HEK293 (cell line): ENCODE data around the gene NANP.
"Not testable (repeated sequence)": the region's sequence is repeated elsewhere in the genome, so short reads cannot be mapped to it uniquely, and the experiment has no call there.

Experiments used
- CTCF ChIA-PET: fragments of 350-600 bp; formaldehyde crosslinking; extraction: SDS; loops from one replicate; lab custom pipeline; 2021; ENCODE audit warnings: antibody characterized with exemption; lab: Yijun Ruan, JAX
- POLR2A ChIA-PET: fragments of 300-600 bp; formaldehyde crosslinking; extraction: SDS; loops from one replicate; lab custom pipeline; 2020; ENCODE audit warnings: antibody characterized with exemption, inconsistent platforms; lab: Yijun Ruan, JAX
- H3K27ac ChIP-seq: fragments of 200-500 bp; sonication (Bioruptor generic); 2 replicates; pipeline ENCODE4 v1.5.1; 2014; ENCODE audit warnings: low read depth, low read length, control low read depth, inconsistent platforms; ENCODE audit errors: extremely low read depth
- H3K36me3 ChIP-seq, 2 experiments: fragments of 200-500 bp in 1 of 2; sonication (Bioruptor generic) in 1 of 2; 1 replicate in 1 of 2; 2 replicates in 1 of 2; pipeline ENCODE4 v1.5.1; 2014 to 2017; ENCODE audit warnings: inconsistent platforms in 2 of 2, low read length in 2 of 2; ENCODE audit not compliant: control insufficient read depth in 2 of 2, insufficient read depth in 1 of 2
- H3K4me1 ChIP-seq: fragments of 200-500 bp; sonication (Bioruptor generic); 2 replicates; pipeline ENCODE4 v1.5.1; 2014; ENCODE audit warnings: mild to moderate bottlenecking, low read length, inconsistent platforms; ENCODE audit not compliant: control insufficient read depth, insufficient read depth
- H3K4me3 ChIP-seq: 2 replicates; pipeline ENCODE4 v1.5.1; 2011; ENCODE audit warnings: low read depth, mild to moderate bottlenecking, control low read depth, low read length, moderate library complexity
- H3K9me3 ChIP-seq: fragments of 200-500 bp; sonication (Bioruptor generic); 2 replicates; pipeline ENCODE4 v1.5.1; 2014; ENCODE audit warnings: low read depth, low read length, inconsistent platforms; ENCODE audit not compliant: control insufficient read depth, insufficient read depth
- EGR2 ChIP-seq: fragments of 450-650 bp; formaldehyde crosslinking; IDR thresholded peaks from 2 replicates; pipeline ENCODE4 v1.5.1; 2016; ENCODE audit warnings: low read depth, missing biosample characterization, missing genetic modification characterization
- GLI2 ChIP-seq: fragments of 450-650 bp; formaldehyde crosslinking; IDR thresholded peaks from 2 replicates; pipeline ENCODE4; 2017; ENCODE audit warnings: missing biosample characterization, missing genetic modification characterization, low read depth, borderline replicate concordance
- GLI4 ChIP-seq: fragments of 450-650 bp; formaldehyde crosslinking; IDR thresholded peaks from 2 replicates; pipeline ENCODE4 v1.5.1; 2016; ENCODE audit warnings: missing biosample characterization, missing genetic modification characterization
- KLF9 ChIP-seq: fragments of 450-650 bp; formaldehyde crosslinking; IDR thresholded peaks from 2 replicates; pipeline ENCODE4 v1.5.1; 2016; ENCODE audit warnings: missing biosample characterization, missing genetic modification characterization, low read depth
- REPIN1 ChIP-seq: fragments of 450-650 bp; formaldehyde crosslinking; IDR thresholded peaks from 2 replicates; pipeline ENCODE4 v1.5.1; 2017; ENCODE audit warnings: missing biosample characterization, missing genetic modification characterization, low read depth
- ZBTB20 ChIP-seq: fragments of 450-650 bp; formaldehyde crosslinking; IDR thresholded peaks from 2 replicates; pipeline ENCODE4 v1.5.1; 2016; ENCODE audit warnings: missing biosample characterization, missing genetic modification characterization
- ZBTB7A ChIP-seq: fragments of 450-650 bp; formaldehyde crosslinking; IDR thresholded peaks from 2 replicates; pipeline ENCODE4 v1.5.1; 2016; ENCODE audit warnings: low read depth, missing biosample characterization, missing genetic modification characterization
- ZNF133 ChIP-seq: fragments of 450-650 bp; formaldehyde crosslinking; IDR thresholded peaks from 2 replicates; pipeline ENCODE4 v1.5.1; 2016; ENCODE audit warnings: missing biosample characterization, missing genetic modification characterization
- ZNF18 ChIP-seq: fragments of 450-650 bp; formaldehyde crosslinking; IDR thresholded peaks from 2 replicates; pipeline ENCODE4 v1.5.1; 2016; ENCODE audit warnings: missing biosample characterization, missing genetic modification characterization
- ZNF426 ChIP-seq: fragments of 450-650 bp; formaldehyde crosslinking; IDR thresholded peaks from 2 replicates; pipeline ENCODE4 v1.5.1; 2017; ENCODE audit warnings: missing biosample characterization, missing genetic modification characterization, mild to moderate bottlenecking, inconsistent platforms, moderate library complexity
- ZNF585B ChIP-seq: fragments of 450-650 bp; formaldehyde crosslinking; IDR thresholded peaks from 2 replicates; pipeline ENCODE4 v1.5.1; 2016; ENCODE audit warnings: missing biosample characterization, missing genetic modification characterization
- ZNF660 ChIP-seq: fragments of 450-650 bp; IDR thresholded peaks from 2 replicates; pipeline ENCODE4 v1.5.1; 2018; ENCODE audit warnings: missing biosample characterization, mild to moderate bottlenecking, missing genetic modification characterization
- ZNF768 ChIP-seq: fragments of 450-650 bp; formaldehyde crosslinking; IDR thresholded peaks from 2 replicates; pipeline ENCODE4 v1.5.1; 2018; ENCODE audit warnings: missing biosample characterization, mild to moderate bottlenecking, missing genetic modification characterization
- ZNF791 ChIP-seq: fragments of 450-650 bp; formaldehyde crosslinking; IDR thresholded peaks from 2 replicates; pipeline ENCODE4 v1.5.1; 2016; ENCODE audit warnings: missing biosample characterization, missing genetic modification characterization
- ZSCAN23 ChIP-seq: fragments of 450-650 bp; formaldehyde crosslinking; IDR thresholded peaks from 2 replicates; pipeline ENCODE4 v1.5.1; 2016; ENCODE audit warnings: missing biosample characterization, missing genetic modification characterization
- TF ChIP-seq, protein P1 (sequence below): fragments of 450-650 bp; formaldehyde crosslinking; IDR thresholded peaks from 2 replicates; pipeline ENCODE4 v1.5.1; 2016; ENCODE audit warnings: missing biosample characterization, missing genetic modification characterization
- TF ChIP-seq, protein P2 (sequence below): fragments of 450-650 bp; formaldehyde crosslinking; IDR thresholded peaks from 2 replicates; pipeline ENCODE4 v1.5.1; 2016; ENCODE audit warnings: missing biosample characterization, missing genetic modification characterization
- TF ChIP-seq, protein P3 (sequence below): fragments of 450-650 bp; formaldehyde crosslinking; IDR thresholded peaks from 2 replicates; pipeline ENCODE4 v1.5.1; 2017; ENCODE audit warnings: missing biosample characterization, missing genetic modification characterization

The NANP gene

GRCh38 chr20:25604611-25605010, 19.2 kb downstream of the NANP start (continued):
- TF ChIP-seq, protein P1, sequence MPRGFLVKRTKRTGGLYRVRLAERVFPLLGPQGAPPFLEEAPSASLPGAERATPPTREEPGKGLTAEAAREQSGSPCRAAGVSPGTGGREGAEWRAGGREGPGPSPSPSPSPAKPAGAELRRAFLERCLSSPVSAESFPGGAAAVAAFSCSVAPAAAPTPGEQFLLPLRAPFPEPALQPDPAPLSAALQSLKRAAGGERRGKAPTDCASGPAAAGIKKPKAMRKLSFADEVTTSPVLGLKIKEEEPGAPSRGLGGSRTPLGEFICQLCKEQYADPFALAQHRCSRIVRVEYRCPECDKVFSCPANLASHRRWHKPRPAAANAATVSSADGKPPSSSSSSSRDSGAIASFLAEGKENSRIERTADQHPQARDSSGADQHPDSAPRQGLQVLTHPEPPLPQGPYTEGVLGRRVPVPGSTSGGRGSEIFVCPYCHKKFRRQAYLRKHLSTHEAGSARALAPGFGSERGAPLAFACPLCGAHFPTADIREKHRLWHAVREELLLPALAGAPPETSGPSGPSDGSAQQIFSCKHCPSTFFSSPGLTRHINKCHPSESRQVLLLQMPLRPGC (tag by site-specific recombination): no peak
- TF ChIP-seq ZSCAN23 (tag by site-specific recombination): no peak
- no peak for TF ChIP-seq GLI4 (tag by site-specific recombination)
- TF ChIP-seq KLF9 (tag by site-specific recombination): no peak
- TF ChIP-seq ZNF768 (tag by site-specific recombination): no peak
- TF ChIP-seq REPIN1 (tag by site-specific recombination): no peak
- no peak for TF ChIP-seq GLI2
- no peak for TF ChIP-seq ZNF426 (tag by site-specific recombination)

GRCh38 chr20:25602914-25603309, 20.9 kb downstream of the NANP start:
- H3K4me1 ChIP-seq, POLR2A ChIA-PET, H3K36me3 ChIP-seq, CTCF ChIA-PET, H3K27ac ChIP-seq, H3K9me3 ChIP-seq, H3K4me3 ChIP-seq: not testable (repeated sequence)

- H3K36me3 ChIP-seq, H3K4me3 ChIP-seq, CTCF ChIA-PET, H3K27ac ChIP-seq, H3K4me1 ChIP-seq, POLR2A ChIA-PET, H3K9me3 ChIP-seq: not testable (repeated sequence)
Measured at GRCh38 chr20:25602191-25602913, 21.5 kb downstream of the NANP start.

GRCh38 chr20:25601659-25602058, 22.2 kb downstream of the NANP start:
- no peaks in the 10 kb centered on the region for H3K36me3 ChIP-seq
- H3K9me3 ChIP-seq: no peaks in the 10 kb centered on the region
- no peak overlapping the region for H3K27ac ChIP-seq
- POLR2A ChIA-PET: no interaction called here
- CTCF ChIA-PET: no interaction called here
- TF ChIP-seq EGR2 (tag by site-specific recombination) (peak; percentile 49; the same call in 1 of the 2 replicates), ZNF585B (tag by site-specific recombination) (no peak)
- H3K4me3 ChIP-seq: no peak overlapping the region
- no peaks in the 10 kb centered on the region for H3K4me1 ChIP-seq

DNA sequence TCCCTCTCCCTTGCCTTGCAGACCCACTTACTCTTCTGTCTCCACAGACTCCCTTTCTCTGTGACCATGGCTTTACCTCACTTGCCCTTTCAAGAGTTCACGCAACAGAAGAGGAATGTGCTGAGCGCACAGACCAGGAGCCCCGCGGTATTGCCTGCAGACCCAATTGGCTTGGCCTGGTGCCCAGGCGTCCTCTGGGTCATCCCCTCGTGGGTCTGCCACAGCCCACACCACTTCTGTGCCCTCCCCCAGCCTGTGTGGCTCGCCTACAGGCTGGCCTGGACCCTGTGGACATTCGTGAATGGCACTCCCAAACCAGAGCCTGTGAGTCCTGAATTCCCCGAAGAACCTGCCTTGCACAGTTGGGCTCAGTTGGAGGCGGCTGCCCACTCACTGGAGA, 23.2 kb downstream of the NANP start:
- Histone ChIP-seq H3K4me3 (no peak overlapping the region), H3K27ac (no peak overlapping the region), H3K4me1 (no peaks in the 10 kb centered on the region), H3K9me3 (no peaks in the 10 kb centered on the region), H3K36me3 (no peaks in the 10 kb centered on the region)
- CTCF ChIA-PET: no interaction called here
- POLR2A ChIA-PET: no interaction called here
- TF ChIP-seq ZNF660 (tag by site-specific recombination) (no peak), ZBTB7A (tag by site-specific recombination) (no peak), ZNF791 (no peak), ZBTB20 (tag by site-specific recombination) (no peak), ZNF18 (no peak), ZNF133 (tag by site-specific recombination) (no peak), EGR2 (tag by site-specific recombination) (peak; percentile 93)
- TF ChIP-seq, protein P2, sequence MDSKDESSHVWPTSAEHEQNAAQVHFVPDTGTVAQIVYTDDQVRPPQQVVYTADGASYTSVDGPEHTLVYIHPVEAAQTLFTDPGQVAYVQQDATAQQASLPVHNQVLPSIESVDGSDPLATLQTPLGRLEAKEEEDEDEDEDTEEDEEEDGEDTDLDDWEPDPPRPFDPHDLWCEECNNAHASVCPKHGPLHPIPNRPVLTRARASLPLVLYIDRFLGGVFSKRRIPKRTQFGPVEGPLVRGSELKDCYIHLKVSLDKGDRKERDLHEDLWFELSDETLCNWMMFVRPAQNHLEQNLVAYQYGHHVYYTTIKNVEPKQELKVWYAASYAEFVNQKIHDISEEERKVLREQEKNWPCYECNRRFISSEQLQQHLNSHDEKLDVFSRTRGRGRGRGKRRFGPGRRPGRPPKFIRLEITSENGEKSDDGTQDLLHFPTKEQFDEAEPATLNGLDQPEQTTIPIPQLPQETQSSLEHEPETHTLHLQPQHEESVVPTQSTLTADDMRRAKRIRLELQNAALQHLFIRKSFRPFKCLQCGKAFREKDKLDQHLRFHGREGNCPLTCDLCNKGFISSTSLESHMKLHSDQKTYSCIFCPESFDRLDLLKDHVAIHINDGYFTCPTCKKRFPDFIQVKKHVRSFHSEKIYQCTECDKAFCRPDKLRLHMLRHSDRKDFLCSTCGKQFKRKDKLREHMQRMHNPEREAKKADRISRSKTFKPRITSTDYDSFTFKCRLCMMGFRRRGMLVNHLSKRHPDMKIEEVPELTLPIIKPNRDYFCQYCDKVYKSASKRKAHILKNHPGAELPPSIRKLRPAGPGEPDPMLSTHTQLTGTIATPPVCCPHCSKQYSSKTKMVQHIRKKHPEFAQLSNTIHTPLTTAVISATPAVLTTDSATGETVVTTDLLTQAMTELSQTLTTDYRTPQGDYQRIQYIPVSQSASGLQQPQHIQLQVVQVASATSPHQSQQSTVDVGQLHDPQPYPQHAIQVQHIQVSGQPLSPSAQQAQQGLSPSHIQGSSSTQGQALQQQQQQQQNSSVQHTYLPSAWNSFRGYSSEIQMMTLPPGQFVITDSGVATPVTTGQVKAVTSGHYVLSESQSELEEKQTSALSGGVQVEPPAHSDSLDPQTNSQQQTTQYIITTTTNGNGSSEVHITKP: no peak
- TF ChIP-seq, protein P3, sequence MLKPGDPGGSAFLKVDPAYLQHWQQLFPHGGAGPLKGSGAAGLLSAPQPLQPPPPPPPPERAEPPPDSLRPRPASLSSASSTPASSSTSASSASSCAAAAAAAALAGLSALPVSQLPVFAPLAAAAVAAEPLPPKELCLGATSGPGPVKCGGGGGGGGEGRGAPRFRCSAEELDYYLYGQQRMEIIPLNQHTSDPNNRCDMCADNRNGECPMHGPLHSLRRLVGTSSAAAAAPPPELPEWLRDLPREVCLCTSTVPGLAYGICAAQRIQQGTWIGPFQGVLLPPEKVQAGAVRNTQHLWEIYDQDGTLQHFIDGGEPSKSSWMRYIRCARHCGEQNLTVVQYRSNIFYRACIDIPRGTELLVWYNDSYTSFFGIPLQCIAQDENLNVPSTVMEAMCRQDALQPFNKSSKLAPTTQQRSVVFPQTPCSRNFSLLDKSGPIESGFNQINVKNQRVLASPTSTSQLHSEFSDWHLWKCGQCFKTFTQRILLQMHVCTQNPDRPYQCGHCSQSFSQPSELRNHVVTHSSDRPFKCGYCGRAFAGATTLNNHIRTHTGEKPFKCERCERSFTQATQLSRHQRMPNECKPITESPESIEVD (tag by site-specific recombination): no peak
